Mesothelial cell of epicardium (in vitro differentiated cells): ENCODE measurements around the gene ESRRA. TPM values are rescaled to one million over a fixed set of nuclear protein-coding genes. Genes with fewer than 3 reads are reported as not detected.

Experiments used
- DNase-seq, 2 experiments: peaks; one replicate each; pipeline ENCODE4 v3.0.0; 2021; ENCODE audit warnings: low spot score in 2 of 2; ENCODE audit not compliant: unreplicated experiment in 2 of 2
- H3K27ac Mint-ChIP-seq: 2 replicates; pipeline ENCODE4 v1.8.0; 2021; ENCODE audit warnings: mixed read lengths
- H3K27me3 Mint-ChIP-seq: 2 replicates; pipeline ENCODE4 v1.8.0; 2021; ENCODE audit warnings: low read depth, mixed read lengths
- H3K36me3 Mint-ChIP-seq: 2 replicates; pipeline ENCODE4 v1.8.0; 2021; ENCODE audit warnings: mixed read lengths
- H3K4me1 Mint-ChIP-seq: 2 replicates; pipeline ENCODE4 v1.8.0; 2021; ENCODE audit warnings: mixed read lengths
- H3K4me3 Mint-ChIP-seq: 2 replicates; pipeline ENCODE4 v1.8.0; 2021; ENCODE audit warnings: mild to moderate bottlenecking, moderate library complexity, mixed read lengths
- H3K9me3 Mint-ChIP-seq: 2 replicates; pipeline ENCODE4 v1.8.0; 2021; ENCODE audit warnings: mixed read lengths
- CTCF ChIP-seq: fragments of 200-600 bp; sonication (generic); IDR thresholded peaks from one replicate; pipeline ENCODE4 v1.5.0; 2021; ENCODE audit warnings: antibody characterized with exemption; ENCODE audit not compliant: unreplicated experiment
- total RNA-seq: library from RNA; stranded (reverse); gene quantifications from 3 replicates; pipeline ENCODE4 v1.2.1, GENCODE V29; 2021

ESRRA gene
- total RNA-seq, 1 donor from 2014 or later = 26.6 TPM

GRCh38 chr11:64347193-64347867, 42.0 kb downstream of the ESRRA start:
- H3K27ac Mint-ChIP-seq = no peak overlapping the region
- no peak overlapping the region for H3K4me3 Mint-ChIP-seq
- H3K9me3 Mint-ChIP-seq = no peaks in the 10 kb centered on the region

GRCh38 chr11:64348383-64349024, 43.2 kb downstream of the ESRRA start:
- Mint-ChIP-seq H3K9me3 (no peaks in the 10 kb centered on the region), H3K4me3 (no peak overlapping the region), H3K27me3 (no peaks in the 10 kb centered on the region), H3K4me1 (no peaks in the 10 kb centered on the region), H3K27ac (no peak overlapping the region), H3K36me3 (no peaks in the 10 kb centered on the region)
- TF ChIP-seq CTCF = no peak
- no peak for DNase-seq

More at GRCh38 chr11:64347193-64347867, 42.0 kb downstream of the ESRRA start:
- DNase-seq = no peak
- no peak for TF ChIP-seq CTCF
- Mint-ChIP-seq H3K36me3 (no peaks in the 10 kb centered on the region), H3K4me1 (no peaks in the 10 kb centered on the region), H3K27me3 (no peaks in the 10 kb centered on the region)

GRCh38 chr11:64349025-64349387, 43.7 kb downstream of the ESRRA start:
- H3K9me3 Mint-ChIP-seq = no peaks in the 10 kb centered on the region
- no peaks in the 10 kb centered on the region for H3K36me3 Mint-ChIP-seq

GRCh38 chr11:64349404-64349803, 44.1 kb downstream of the ESRRA start:
- Mint-ChIP-seq H3K36me3 (no peaks in the 10 kb centered on the region), H3K9me3 (no peaks in the 10 kb centered on the region), H3K4me3 (no peak overlapping the region), H3K27me3 (no peaks in the 10 kb centered on the region), H3K4me1 (no peaks in the 10 kb centered on the region), H3K27ac (no peak overlapping the region)
- no peak for TF ChIP-seq CTCF
- no peak for DNase-seq

More at GRCh38 chr11:64349025-64349387, 43.7 kb downstream of the ESRRA start:
- H3K4me3 Mint-ChIP-seq = no peak overlapping the region
- H3K4me1 Mint-ChIP-seq = no peaks in the 10 kb centered on the region
- H3K27ac Mint-ChIP-seq = no peak overlapping the region
- TF ChIP-seq CTCF = no peak
- H3K27me3 Mint-ChIP-seq = no peaks in the 10 kb centered on the region
- DNase-seq = no peak

GRCh38 chr11:64351136-64351631, 45.9 kb downstream of the ESRRA start:
- no peak for DNase-seq
- Mint-ChIP-seq H3K9me3 (no peaks in the 10 kb centered on the region), H3K27me3 (no peaks in the 10 kb centered on the region), H3K27ac (no peak overlapping the region), H3K4me1 (peaks cover 2% of the 10 kb centered on the region), H3K4me3 (no peak overlapping the region), H3K36me3 (no peaks in the 10 kb centered on the region)
- TF ChIP-seq CTCF = no peak
